HCT116 (cell line): ENCODE data around the gene ZNF396. TPM values are rescaled to one million over a fixed set of nuclear protein-coding genes. Genes with fewer than 3 reads are reported as not detected.

Source experiments
- ATAC-seq: fragments of 200-7000 bp; cut with Tn5 transposase; 2 replicates; pipeline ENCODE4 v1.9.1; 2020; ENCODE audit warnings: mild to moderate bottlenecking, moderate library complexity
- BruUV-seq: library from RNA; stranded (reverse); fragments of 400-500 nt; replicated peaks from 2 replicates; lab custom pipeline; 2021; lab: Mats Ljungman, UMichigan
- CTCF ChIA-PET: fragments of 300-600 bp; sonication (Branson Sonifier 250); formaldehyde crosslinking; loops from one replicate; lab custom pipeline; 2021; ENCODE audit warnings: antibody characterized with exemption; lab: Charles Lee
- POLR2A ChIA-PET: fragments of 300-600, 350-600 bp; sonication (Branson Sonifier 250); formaldehyde crosslinking; loops from one replicate; lab custom pipeline; 2021; ENCODE audit warnings: antibody characterized with exemption; lab: Charles Lee
- RAD21 ChIA-PET, 2 experiments: fragments of 300-600 bp; sonication (Branson Sonifier 250); formaldehyde crosslinking; loops; one replicate each; lab custom pipeline; 2023; ENCODE audit warnings: low total read pairs in 2 of 2; ENCODE audit not compliant: uncharacterized antibody in 2 of 2, unreplicated experiment in 2 of 2, low non-redundant PET in 1 of 2; lab: Charles Lee
- DNase-seq: peaks from one replicate; pipeline ENCODE4 v3.0.0-alpha.2; 2010; ENCODE audit warnings: low read depth, low spot score
- H2AFZ ChIP-seq: fragments of 200-600 bp; shearing (Covaris generic), sonication (generic); 2 replicates; pipeline ENCODE4 v1.6.1; 2017; ENCODE audit warnings: low read depth, mixed run types, mixed read lengths, antibody characterized with exemption, low read length; ENCODE audit not compliant: poor library complexity, severe bottlenecking
- H3K27ac ChIP-seq: 2 replicates; pipeline ENCODE4 v1.5.1; 2012; ENCODE audit warnings: low read depth, low read length
- H3K27me3 ChIP-seq: fragments of 200-600 bp; sonication (generic); 2 replicates; pipeline ENCODE4 v1.6.1; 2016; ENCODE audit warnings: mixed run types, low read length, mixed read lengths; ENCODE audit not compliant: insufficient read depth
- H3K36me3 ChIP-seq, 2 experiments: fragments of 200-500 bp in 1 of 2; fragments of 200-600 bp in 1 of 2; sonication (Bioruptor generic) in 1 of 2; sonication (generic) in 1 of 2; 2 replicates each; pipeline versions ENCODE4 v1.5.1 to v1.6.1; 2014 to 2016; ENCODE audit warnings: low read length in 2 of 2, inconsistent platforms in 1 of 2, mixed read lengths in 1 of 2, mixed run types in 1 of 2; ENCODE audit not compliant: insufficient read depth in 2 of 2, control insufficient read depth in 1 of 2
- H3K4me1 ChIP-seq, 2 experiments: fragments of 200-600 bp in 1 of 2; sonication (generic) in 1 of 2; 2 replicates each; pipeline versions ENCODE4 v1.5.1 to v1.6.1; 2012 to 2017; ENCODE audit warnings: low read length in 2 of 2, inconsistent platforms in 1 of 2, mild to moderate bottlenecking in 1 of 2, mixed read lengths in 1 of 2, mixed run types in 1 of 2, moderate library complexity in 1 of 2; ENCODE audit not compliant: insufficient read depth in 2 of 2, control insufficient read depth in 1 of 2
- H3K4me2 ChIP-seq: fragments of 200-600 bp; sonication (generic); 2 replicates; pipeline ENCODE4 v1.6.1; 2017; ENCODE audit warnings: mixed run types, low read length, mixed read lengths
- H3K4me3 ChIP-seq, 2 experiments: fragments of 200-600 bp in 1 of 2; sonication (generic) in 1 of 2; replicated peaks in 1 of 2; 2 replicates each; pipeline ENCODE4 v1.5.1; 2011 to 2016; ENCODE audit warnings: low read length in 2 of 2, control low read depth in 1 of 2, low read depth in 1 of 2, mild to moderate bottlenecking in 1 of 2, mixed read lengths in 1 of 2, mixed run types in 1 of 2
- H3K79me2 ChIP-seq: fragments of 200-600 bp; sonication (generic); 2 replicates; pipeline ENCODE4 v1.6.1; 2017; ENCODE audit warnings: mild to moderate bottlenecking, mixed run types, low read length, moderate library complexity, mixed read lengths; ENCODE audit not compliant: insufficient read depth
- H3K9ac ChIP-seq: fragments of 200-600 bp; sonication (generic); 2 replicates; pipeline ENCODE4 v1.6.1; 2016; ENCODE audit warnings: low read length, mixed read lengths
- H3K9me2 ChIP-seq: fragments of 200-600 bp; sonication (generic), shearing (Covaris generic); 2 replicates; pipeline ENCODE4 v1.6.1; 2017; ENCODE audit warnings: mixed run types, mild to moderate bottlenecking, moderate library complexity; ENCODE audit not compliant: insufficient read depth
- H3K9me3 ChIP-seq, 2 experiments: fragments of 200-500 bp in 1 of 2; fragments of 200-600 bp in 1 of 2; sonication (Bioruptor generic) in 1 of 2; sonication (generic) in 1 of 2; 2 replicates each; pipeline ENCODE4 v1.6.1; 2014 to 2017; ENCODE audit warnings: low read length in 2 of 2, mixed read lengths in 2 of 2, inconsistent platforms in 1 of 2, low read depth in 1 of 2, mild to moderate bottlenecking in 1 of 2, mixed run types in 1 of 2, moderate library complexity in 1 of 2; ENCODE audit not compliant: control insufficient read depth in 1 of 2, insufficient read depth in 1 of 2
- H4K20me1 ChIP-seq: fragments of 200-600 bp; sonication (generic), shearing (Covaris generic); 2 replicates; pipeline ENCODE4 v1.6.1; 2017; ENCODE audit warnings: mixed run types, mild to moderate bottlenecking, moderate library complexity; ENCODE audit not compliant: insufficient read depth
- ATF3 ChIP-seq: IDR thresholded peaks from 2 replicates; pipeline ENCODE4 v1.6.1; 2012
- CBX3 ChIP-seq: IDR thresholded peaks from 2 replicates; pipeline ENCODE4 v1.6.1; 2012; ENCODE audit warnings: low read depth
- CEBPB ChIP-seq: IDR thresholded peaks from 2 replicates; pipeline ENCODE4 v1.6.1; 2012; ENCODE audit warnings: low read depth
- EGR1 ChIP-seq: IDR thresholded peaks from 2 replicates; pipeline ENCODE4 v1.6.1; 2012; ENCODE audit warnings: low read depth
- ELF1 ChIP-seq: IDR thresholded peaks from 2 replicates; pipeline ENCODE4 v1.6.1; 2012; ENCODE audit warnings: low read depth, borderline replicate concordance
- EZH2 ChIP-seq: fragments of 200-600 bp; sonication (generic); IDR thresholded peaks from 2 replicates; pipeline ENCODE4 v1.6.1; 2017; ENCODE audit warnings: antibody characterized with exemption, mixed run types
- EZH2phosphoT487 ChIP-seq: fragments of 200-600 bp; IDR thresholded peaks from 2 replicates; pipeline ENCODE4 v1.6.1; 2018; ENCODE audit warnings: antibody characterized with exemption, borderline replicate concordance
- FOSL1 ChIP-seq: IDR thresholded peaks from 2 replicates; pipeline ENCODE4 v1.6.1; 2012; ENCODE audit warnings: low read depth
- MAX ChIP-seq: IDR thresholded peaks from 2 replicates; pipeline ENCODE4 v1.6.1; 2012
- POLR2A ChIP-seq: IDR thresholded peaks from 2 replicates; pipeline ENCODE4 v1.7.0; 2011; ENCODE audit warnings: borderline replicate concordance; ENCODE audit not compliant: insufficient read depth, insufficient read length; ENCODE audit errors: extremely low read depth
- POLR2AphosphoS5 ChIP-seq: IDR thresholded peaks from 2 replicates; pipeline ENCODE4 v1.6.1; 2011; ENCODE audit warnings: mild to moderate bottlenecking, low read depth, low read length, moderate library complexity
- RAD21 ChIP-seq: IDR thresholded peaks from 2 replicates; pipeline ENCODE4 v1.6.1; 2012; ENCODE audit warnings: low read depth, mild to moderate bottlenecking
- REST ChIP-seq: IDR thresholded peaks from 2 replicates; pipeline ENCODE4 v1.6.1; 2012; ENCODE audit warnings: low read depth
- SIN3A ChIP-seq: IDR thresholded peaks from 2 replicates; pipeline ENCODE4 v1.6.1; 2012; ENCODE audit warnings: low read depth
- TCF7L2 ChIP-seq: IDR thresholded peaks from 2 replicates; pipeline ENCODE4 v1.7.0; 2011; ENCODE audit warnings: borderline replicate concordance, inconsistent platforms; ENCODE audit not compliant: insufficient read depth, insufficient read length; ENCODE audit errors: extremely low read depth
- YY1 ChIP-seq: IDR thresholded peaks from 2 replicates; pipeline ENCODE4 v1.6.1; 2011; ENCODE audit warnings: low read length, low read depth, moderate library complexity, mild to moderate bottlenecking; ENCODE audit not compliant: insufficient replicate concordance; ENCODE audit errors: extremely low read depth
- ZFX ChIP-seq: fragments of 450-650 bp; IDR thresholded peaks from 2 replicates; pipeline ENCODE4 v1.6.1; 2017
- ZNF274 ChIP-seq: fragments of 200-500 bp; sonication (Bioruptor generic); IDR thresholded peaks from 2 replicates; pipeline ENCODE4 v1.6.1; 2014; ENCODE audit warnings: mild to moderate bottlenecking, low read depth, low read length, inconsistent platforms
- intact Hi-C: fragments of 100-400 bp; cut with micrococcal nuclease; formaldehyde crosslinking; loops from 2 replicates; pipeline ENCODE4 v1.10.0; 2022
- total RNA-seq: library from RNA; stranded (reverse); gene quantifications from one replicate; pipeline ENCODE4 v1.2.1, GENCODE V29; 2021; ENCODE audit not compliant: unreplicated experiment

ZNF396 gene
- total RNA-seq, 1 experiment from 2014 or later = 1.3 TPM

GRCh38 chr18:35328868-35329267 lies 48.3 kb downstream of the ZNF396 start:
- BruUV-seq = no TSS peak
- no peaks in the 10 kb centered on the region for H4K20me1 ChIP-seq
- H3K4me3 ChIP-seq = no peak overlapping the region
- intact Hi-C loops = no loop called here
- H3K79me2 ChIP-seq = no peaks in the 10 kb centered on the region
- no peak overlapping the region for H3K27ac ChIP-seq
- no peaks in the 10 kb centered on the region for H3K9me3 ChIP-seq
- ATAC-seq (no peak), DNase-seq (no peak)
- no peak for TF ChIP-seq ZNF274
- no peak for TF ChIP-seq ELF1
- TF ChIP-seq YY1 = no peak
- TF ChIP-seq POLR2A = no peak
- POLR2A ChIA-PET = no interaction called here
- CTCF ChIA-PET = no interaction called here
- H3K9ac ChIP-seq = no peak overlapping the region
- peaks cover 4 to 16% of the 10 kb centered on the region in 2 experiments; a peak in 3 of 4 replicates for H3K36me3 ChIP-seq
- no peaks in the 10 kb centered on the region for H3K27me3 ChIP-seq
- RAD21 ChIA-PET = no interaction called here
- no peak overlapping the region for H3K4me2 ChIP-seq
- H3K4me1 ChIP-seq = no peaks in the 10 kb centered on the region
- no peak overlapping the region for H2AFZ ChIP-seq
- H3K9me2 ChIP-seq = no peaks in the 10 kb centered on the region; the same call in 1 of the 2 replicates

- H3K36me3 ChIP-seq = 0 out of 4 replicates have a peak, but pooled peaks cover 0 to under 1% of the 10 kb centered on the region in 2 experiments
- H3K4me2 ChIP-seq = no peak overlapping the region
- POLR2A ChIA-PET = no interaction called here
- intact Hi-C loops = no loop called here
- H2AFZ ChIP-seq = no peak overlapping the region
- CTCF ChIA-PET = no interaction called here
- H3K4me3 ChIP-seq = no peak overlapping the region
- RAD21 ChIA-PET = interaction anchor here in 1 of 2 experiments (0.6 kb wide), 1 partner anchor 17 kb away, joined by 4 read pairs; the partner anchor contains the start of gene ZNF24
- H3K4me1 ChIP-seq = no peaks in the 10 kb centered on the region
- H3K9me2 ChIP-seq = no peaks in the 10 kb centered on the region; the same call in 1 of the 2 replicates
- H3K79me2 ChIP-seq = no peaks in the 10 kb centered on the region
- no peak overlapping the region for H3K9ac ChIP-seq
- H3K27ac ChIP-seq = no peak overlapping the region
- BruUV-seq = no TSS peak
- H4K20me1 ChIP-seq = no peaks in the 10 kb centered on the region
- no peaks in the 10 kb centered on the region for H3K27me3 ChIP-seq
- DNase-seq (no peak), ATAC-seq (no peak)
- no peaks in the 10 kb centered on the region for H3K9me3 ChIP-seq
- TF ChIP-seq EZH2 (no peak), ZFX (no peak), EGR1 (no peak), ELF1 (no peak), TCF7L2 (no peak), RAD21 (no peak), CEBPB (no peak), SIN3A (no peak), POLR2AphosphoS5 (no peak), FOSL1 (no peak), EZH2phosphoT487 (no peak), ATF3 (no peak), CBX3 (no peak), YY1 (no peak), REST (no peak), MAX (no peak)
These were observed 50.3 kb downstream of the ZNF396 start for GRCh38 chr18:35326695-35327387.
